T-helper 17 cell (primary cell): ENCODE measurements around the gene RTN4RL2. TPM values are rescaled to one million over a fixed set of nuclear protein-coding genes. Genes with fewer than 3 reads are reported as not detected.

ENCODE experiments used
- total RNA-seq, 4 donors: library from RNA in 2 of 4; stranded (reverse) in 2 of 4; gene quantifications; one replicate each; pipeline ENCODE4 v1.2.3 and lab custom pipeline; 2022 to 2026

Gene RTN4RL2
- total RNA-seq, 2 donors from 2014 or later: 0.23 TPM; not detected in 1

Other genes with a start within 250 kb of the RTN4RL2 start
- gene APLNR, start 223.3 kb upstream of the RTN4RL2 start, total RNA-seq: not detected
- 10 to 100 TPM in 1 of 2 donors, 1 to 10 TPM in 1; 8.7 to 16.2 TPM for gene TNKS1BP1, start 135.6 kb upstream of the RTN4RL2 start, total RNA-seq
- gene SSRP1, start 124.6 kb upstream of the RTN4RL2 start, total RNA-seq: 10 to 100 TPM; 46.4 to 47.2 TPM
- not detected for gene P2RX3, start 122.2 kb upstream of the RTN4RL2 start, total RNA-seq
- not detected for gene PRG3, start 79.4 kb upstream of the RTN4RL2 start, total RNA-seq
- gene PRG2, start 69.9 kb upstream of the RTN4RL2 start, total RNA-seq: under 1 TPM; 0.55 to 0.92 TPM
- gene SLC43A3, start 33.4 kb upstream of the RTN4RL2 start, total RNA-seq: 10 to 100 TPM; 12.1 to 13.8 TPM
- gene SLC43A1, start 55.2 kb downstream of the RTN4RL2 start, total RNA-seq: 1 to 10 TPM; 7.8 to 8.0 TPM
- gene TIMM10, start 70.2 kb downstream of the RTN4RL2 start, total RNA-seq: 10 to 100 TPM; 17.0 to 19.1 TPM
- gene SMTNL1, start 77.1 kb downstream of the RTN4RL2 start, total RNA-seq: not detected
- gene UBE2L6, start 107.1 kb downstream of the RTN4RL2 start, total RNA-seq: 10 to 100 TPM; 58.9 to 64.1 TPM
- under 1 TPM in 1 of 2 donors, not detected in 1; 0.57 TPM for gene SERPING1, start 137.2 kb downstream of the RTN4RL2 start, total RNA-seq
- gene YPEL4, start 189.4 kb downstream of the RTN4RL2 start, total RNA-seq: 1 to 10 TPM; 1.2 to 1.8 TPM
- gene CLP1, start 197.2 kb downstream of the RTN4RL2 start, total RNA-seq: 10 to 100 TPM; 11.7 to 22.7 TPM
- 10 to 100 TPM; 51.9 to 55.6 TPM for gene ZDHHC5, start 207.6 kb downstream of the RTN4RL2 start, total RNA-seq